CD4-positive, alpha-beta T cell treated with Interferon gamma for 1 hour (primary cell): ENCODE results near the gene MMS19.
"Not testable (repeated sequence)": the region's sequence is repeated elsewhere in the genome, so short reads cannot be mapped to it uniquely, and the experiment has no call there.

Experiments used
- DNase-seq: peaks from one replicate; pipeline ENCODE4 v3.0.0-alpha.2; 2020

MMS19 gene

GRCh38 chr10:97528876-97529275 is 30.7 kb upstream of the MMS19 start:
- not testable (repeated sequence) for DNase-seq

- no peak for DNase-seq
These were observed 27.5 kb upstream of the MMS19 start for GRCh38 chr10:97525683-97526110.

DNA sequence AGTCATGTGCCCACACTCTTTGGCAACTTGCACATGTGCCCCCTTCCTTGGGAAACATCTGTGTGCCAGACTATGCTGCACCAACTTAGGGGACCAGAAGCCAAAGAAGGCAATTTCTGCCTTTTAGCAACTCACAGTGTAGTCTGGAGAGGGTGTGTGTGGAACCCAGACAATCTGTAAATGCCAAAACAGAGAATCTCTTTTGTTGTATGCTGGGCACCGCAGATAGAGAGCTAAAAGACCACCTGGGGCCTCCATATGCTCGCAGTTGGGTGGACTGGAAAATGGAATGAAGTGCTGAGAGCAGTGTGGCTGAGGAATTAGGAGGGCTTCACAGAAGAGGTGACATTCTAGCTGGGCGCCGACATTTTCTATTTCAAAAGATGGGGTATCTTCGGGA is 26.9 kb upstream of the MMS19 start:
- DNase-seq: no peak

DNA sequence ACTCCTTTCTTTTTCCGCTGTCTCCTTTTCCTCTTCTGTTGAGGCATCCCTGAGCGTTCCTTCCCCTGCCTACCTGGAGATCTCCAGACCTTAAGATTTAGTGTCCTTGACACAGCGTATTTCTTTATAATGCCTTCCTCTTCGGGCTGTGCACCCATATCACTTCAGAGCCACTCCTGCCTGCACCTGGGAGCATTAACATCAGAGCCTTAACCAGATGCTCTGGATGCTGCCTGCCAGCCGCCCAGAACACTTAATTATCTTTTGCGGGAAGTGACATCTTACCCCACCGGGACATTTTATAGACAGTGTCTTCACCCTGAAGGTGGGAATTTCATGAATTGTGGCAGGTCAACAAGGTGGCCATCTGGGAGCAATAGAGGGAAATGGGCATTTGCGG is 24.7 kb upstream of the MMS19 start:
- DNase-seq: no peak

GRCh38 chr10:97522071-97522470 is 23.8 kb upstream of the MMS19 start:
- no peak for DNase-seq

DNA sequence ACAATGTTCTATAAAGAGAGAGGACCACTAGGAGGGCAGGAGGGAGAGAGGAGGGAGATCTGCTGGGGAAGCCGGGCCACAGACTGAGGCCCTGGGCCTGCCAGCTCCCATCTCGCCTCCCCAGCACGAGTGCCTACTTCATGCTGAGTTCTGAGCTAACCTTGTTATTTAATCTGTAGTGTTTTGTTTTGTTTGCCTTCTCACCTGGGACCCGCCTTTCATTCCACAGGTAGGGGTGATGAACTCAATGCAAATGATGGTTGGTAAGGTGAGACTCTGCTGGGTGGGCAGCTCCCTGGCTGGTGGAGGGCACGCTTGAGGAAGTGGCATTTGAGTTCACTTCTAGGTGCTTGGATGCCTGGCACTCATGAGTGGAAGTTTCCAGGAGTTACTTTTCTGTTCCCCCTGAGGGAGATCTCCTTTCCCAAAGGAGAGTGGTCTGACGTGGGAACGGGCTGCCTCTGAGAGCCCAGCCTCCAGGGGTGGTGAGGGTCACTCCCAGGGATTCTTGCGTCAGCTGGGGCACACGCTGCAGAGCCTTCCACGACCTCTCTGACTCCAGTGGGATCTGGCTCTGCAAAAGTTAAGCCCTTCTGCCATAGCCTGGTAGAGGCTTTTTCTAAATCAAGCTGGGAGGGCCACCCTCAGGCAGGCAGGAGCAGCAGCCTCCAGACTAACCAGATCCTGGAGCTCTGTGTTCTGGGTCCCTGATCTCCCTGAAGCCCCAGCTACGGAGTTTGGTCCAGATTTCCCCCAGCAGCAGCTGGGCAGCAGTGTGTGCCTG is 22.9 kb upstream of the MMS19 start:
- DNase-seq: no peak

GRCh38 chr10:97520520-97520919 is 22.3 kb upstream of the MMS19 start:
- no peak for DNase-seq

DNA sequence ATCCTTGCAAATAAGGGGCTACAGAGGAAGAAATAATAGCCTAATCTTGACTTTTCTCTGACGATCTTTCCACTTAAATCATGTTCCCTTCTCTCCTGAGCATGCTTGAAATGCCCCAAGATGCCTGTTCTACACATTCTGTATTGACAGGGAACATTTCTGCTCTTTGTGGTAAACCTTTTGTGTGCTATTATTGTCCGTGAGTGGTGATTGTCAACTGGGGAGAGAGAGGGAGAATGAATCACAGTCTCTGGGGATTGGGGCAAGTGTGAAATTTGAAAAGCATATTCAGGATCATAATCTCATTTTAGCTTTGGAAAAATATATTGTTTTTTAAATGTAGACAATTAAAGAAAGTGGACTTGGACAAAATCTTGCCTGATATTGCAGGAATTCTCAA is 21.1 kb upstream of the MMS19 start:
- DNase-seq: no peak

- no peak for DNase-seq
These were observed 20.2 kb upstream of the MMS19 start for GRCh38 chr10:97518301-97519043.

DNA sequence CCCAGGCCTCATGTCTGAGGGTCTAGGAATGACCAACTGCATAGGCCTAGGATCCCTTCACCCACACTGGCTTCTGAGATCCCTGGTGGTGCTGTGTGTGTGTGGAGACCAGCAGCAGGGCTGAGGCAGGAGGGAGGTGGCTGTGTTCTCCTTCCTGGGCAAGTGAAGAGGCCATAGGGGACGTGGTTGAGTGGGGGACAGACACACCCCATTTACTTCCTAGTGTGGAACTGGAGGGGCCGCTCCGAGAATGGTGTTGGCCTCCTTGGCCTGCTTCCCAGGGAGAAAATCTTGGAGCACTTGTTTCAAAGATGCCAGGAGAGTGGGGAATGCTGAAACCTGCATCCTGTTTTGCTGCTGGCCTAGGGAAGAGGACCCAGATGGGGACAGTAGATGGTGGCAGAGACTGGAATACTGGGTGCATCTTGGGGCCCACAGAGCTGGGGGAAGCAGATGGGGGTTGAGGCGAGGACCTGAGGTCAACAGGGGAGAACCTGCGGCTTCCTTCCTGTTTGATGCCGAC is 19.6 kb upstream of the MMS19 start:
- no peak for DNase-seq

GRCh38 chr10:97517096-97517750 is 19.0 kb upstream of the MMS19 start:
- no peak for DNase-seq

GRCh38 chr10:97515271-97515978 is 17.2 kb upstream of the MMS19 start:
- DNase-seq: no peak

- DNase-seq: no peak
These were observed 16.1 kb upstream of the MMS19 start for GRCh38 chr10:97514344-97514743.

DNA sequence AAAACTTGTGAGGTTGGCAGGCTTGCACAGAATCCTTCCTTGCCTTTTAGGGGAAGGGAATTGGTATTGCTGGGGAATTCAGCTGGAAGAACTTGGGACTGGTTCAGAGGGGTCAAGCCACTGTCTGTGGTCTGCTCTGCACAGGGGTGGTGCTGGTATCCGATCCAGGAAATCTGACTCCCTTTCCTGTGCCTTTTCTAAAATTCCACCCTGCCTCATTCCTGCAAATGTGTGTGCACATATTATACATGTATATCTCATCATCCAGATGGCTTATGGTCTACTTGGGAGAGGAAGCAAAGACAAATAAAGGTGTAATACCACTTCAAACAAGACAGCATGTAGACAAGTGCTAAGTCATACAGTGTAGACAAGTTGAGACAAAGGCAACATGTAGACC is 14.8 kb upstream of the MMS19 start:
- DNase-seq: no peak

DNA sequence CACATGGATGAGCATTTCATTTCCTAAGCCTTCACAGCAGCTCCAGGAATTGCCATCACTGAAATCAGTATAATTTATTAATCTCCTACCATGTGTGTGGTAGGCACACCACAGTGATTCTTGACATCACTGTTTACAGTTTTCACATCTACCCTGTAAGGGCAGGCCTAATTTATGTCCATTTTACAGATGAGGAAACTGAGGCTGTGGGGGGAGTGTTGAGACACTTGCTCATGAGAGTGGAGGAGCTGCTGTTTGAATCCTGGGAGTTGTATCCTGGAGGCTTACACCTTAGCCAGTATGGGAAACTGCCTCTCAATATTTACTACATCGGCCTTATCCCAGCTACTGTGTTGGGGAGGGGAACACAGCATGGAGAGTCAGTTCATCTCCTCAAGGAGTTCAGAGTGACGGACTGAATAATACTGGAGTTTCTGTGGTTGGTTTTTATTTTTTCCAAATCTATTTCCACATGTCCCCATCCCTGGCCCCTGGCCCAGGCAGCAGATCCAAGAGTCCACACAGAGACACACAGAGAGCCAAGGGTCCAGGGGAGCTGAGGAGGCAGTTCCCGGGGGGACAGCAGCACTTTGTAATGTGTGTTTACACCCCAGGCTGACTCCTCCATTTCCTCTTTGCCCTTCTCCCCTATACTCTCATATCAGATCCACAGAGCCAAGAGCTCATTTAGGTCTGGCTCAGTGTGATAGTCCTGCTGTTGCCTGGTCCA is 13.7 kb upstream of the MMS19 start:
- DNase-seq: no peak

DNA sequence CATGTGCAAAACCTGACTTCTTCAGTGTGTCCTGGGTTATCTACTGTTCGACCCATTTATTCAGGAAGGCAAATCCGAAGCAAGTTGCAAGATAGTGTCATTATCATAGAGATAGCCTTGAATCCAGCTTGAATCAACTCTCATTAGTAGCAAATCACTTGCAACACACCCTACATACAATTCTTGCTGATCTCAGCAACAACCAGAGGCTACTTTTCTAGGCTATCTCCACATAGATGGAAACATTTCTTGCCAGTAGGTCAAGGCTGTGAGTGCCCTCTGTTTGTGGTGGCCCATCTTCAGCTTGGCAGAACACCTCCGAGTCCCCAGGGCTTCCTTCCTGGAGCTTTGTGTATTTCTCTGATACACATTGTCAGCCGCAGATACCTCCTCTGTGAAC is 12.5 kb upstream of the MMS19 start:
- no peak for DNase-seq

GRCh38 chr10:97509120-97509680 is 11.0 kb upstream of the MMS19 start:
- DNase-seq: no peak

- no peak for DNase-seq
These were observed 10.1 kb upstream of the MMS19 start for GRCh38 chr10:97508342-97508741.

GRCh38 chr10:97506199-97506991 is 8.2 kb upstream of the MMS19 start:
- DNase-seq: no peak

GRCh38 chr10:97505152-97505551 is 6.9 kb upstream of the MMS19 start:
- DNase-seq: no peak

GRCh38 chr10:97503406-97503805 is 5.2 kb upstream of the MMS19 start:
- DNase-seq: no peak
